ENCODE results near the gene RPAP3.
A peak's percentile ranks its signal among the peaks of the same experiment; 100 is the strongest.
"Not testable (repeated sequence)": the region's sequence is repeated elsewhere in the genome, so short reads cannot be mapped to it uniquely, and the experiment has no call there.

The RPAP3 gene

GRCh38 chr12:47636908-47637780 is 68.7 kb downstream of the RPAP3 start:
- Histone ChIP-seq H4K20me1 (ENCODE audit: insufficient read depth) (no peaks in the 10 kb centered on the region), H3K4me1 (ENCODE audit: low read depth, poor library complexity, severe bottlenecking) (peaks cover 18% of the 10 kb centered on the region), H3K9ac (no peak overlapping the region), H3K4me3 (IDR thresholded peaks at IDR 0.05; ENCODE audit: insufficient read depth, low read depth, low read length) (no peak overlapping the region), H3K79me2 (ENCODE audit: insufficient read depth, low read depth) (no peaks in the 10 kb centered on the region), H3K36me3 (ENCODE audit: insufficient read depth) (no peaks in the 10 kb centered on the region), H3K27ac (no peak overlapping the region), H3K27me3 (ENCODE audit: insufficient read depth, low read depth) (no peaks in the 10 kb centered on the region), H2AFZ (ENCODE audit: low read depth) (no peak overlapping the region), H3K4me2 (no peak overlapping the region)
- TF ChIP-seq CTCF (conservative IDR thresholded peaks at IDR 0.05; ENCODE audit: low read depth, low read length): peak; percentile 89

- not testable (repeated sequence) for H3K79me2 ChIP-seq (ENCODE audit: insufficient read depth, low read depth); H4K20me1 ChIP-seq (ENCODE audit: insufficient read depth); H3K4me3 ChIP-seq (IDR thresholded peaks at IDR 0.05; ENCODE audit: insufficient read depth, low read depth, low read length); H3K4me2 ChIP-seq; H3K4me1 ChIP-seq (ENCODE audit: low read depth, poor library complexity, severe bottlenecking); H3K27me3 ChIP-seq (ENCODE audit: insufficient read depth, low read depth); H2AFZ ChIP-seq (ENCODE audit: low read depth); H3K27ac ChIP-seq; H3K9ac ChIP-seq; H3K36me3 ChIP-seq (ENCODE audit: insufficient read depth)
Observed at GRCh38 chr12:47635770-47636169, 70.1 kb downstream of the RPAP3 start.

- H3K36me3 ChIP-seq (ENCODE audit: insufficient read depth): no peaks in the 10 kb centered on the region
- H3K27ac ChIP-seq: no peak overlapping the region
- H3K27me3 ChIP-seq (ENCODE audit: insufficient read depth, low read depth): no peaks in the 10 kb centered on the region
- H3K9ac ChIP-seq: no peak overlapping the region
- no peak overlapping the region for H3K4me2 ChIP-seq
- H2AFZ ChIP-seq (ENCODE audit: low read depth): no peak overlapping the region
- no peaks in the 10 kb centered on the region for H3K79me2 ChIP-seq (ENCODE audit: insufficient read depth, low read depth)
- peaks cover 5% of the 10 kb centered on the region for H3K4me1 ChIP-seq (ENCODE audit: low read depth, poor library complexity, severe bottlenecking)
- H4K20me1 ChIP-seq (ENCODE audit: insufficient read depth): no peaks in the 10 kb centered on the region
- no peak for TF ChIP-seq CTCF (conservative IDR thresholded peaks at IDR 0.05; ENCODE audit: low read depth, low read length)
- H3K4me3 ChIP-seq (IDR thresholded peaks at IDR 0.05; ENCODE audit: insufficient read depth, low read depth, low read length): no peak overlapping the region
Observed at GRCh38 chr12:47634127-47634526, 71.7 kb downstream of the RPAP3 start.

- Histone ChIP-seq H3K27ac (no peak overlapping the region), H3K27me3 (ENCODE audit: insufficient read depth, low read depth) (no peaks in the 10 kb centered on the region), H4K20me1 (ENCODE audit: insufficient read depth) (no peaks in the 10 kb centered on the region), H3K4me2 (no peak overlapping the region), H3K9ac (no peak overlapping the region), H3K4me3 (IDR thresholded peaks at IDR 0.05; ENCODE audit: insufficient read depth, low read depth, low read length) (no peak overlapping the region), H3K4me1 (ENCODE audit: low read depth, poor library complexity, severe bottlenecking) (peaks cover 16% of the 10 kb centered on the region), H3K36me3 (ENCODE audit: insufficient read depth) (no peaks in the 10 kb centered on the region), H3K79me2 (ENCODE audit: insufficient read depth, low read depth) (no peaks in the 10 kb centered on the region), H2AFZ (ENCODE audit: low read depth) (no peak overlapping the region)
- no peak for TF ChIP-seq CTCF (conservative IDR thresholded peaks at IDR 0.05; ENCODE audit: low read depth, low read length)
Observed at GRCh38 chr12:47621960-47622359, 83.9 kb downstream of the RPAP3 start.

- Histone ChIP-seq H3K4me1 (ENCODE audit: low read depth, poor library complexity, severe bottlenecking) (peaks cover 16% of the 10 kb centered on the region), H3K9ac (no peak overlapping the region)
- no peak for TF ChIP-seq CTCF (conservative IDR thresholded peaks at IDR 0.05; ENCODE audit: low read depth, low read length)
Observed at GRCh38 chr12:47617476-47617875, 88.4 kb downstream of the RPAP3 start.

More at GRCh38 chr12:47617476-47617875, 88.4 kb downstream of the RPAP3 start:
- no peaks in the 10 kb centered on the region for H4K20me1 ChIP-seq (ENCODE audit: insufficient read depth)
- H3K27me3 ChIP-seq (ENCODE audit: insufficient read depth, low read depth): no peaks in the 10 kb centered on the region
- no peaks in the 10 kb centered on the region for H3K36me3 ChIP-seq (ENCODE audit: insufficient read depth)
- H3K27ac ChIP-seq: no peak overlapping the region
- H3K4me3 ChIP-seq (IDR thresholded peaks at IDR 0.05; ENCODE audit: insufficient read depth, low read depth, low read length): no peak overlapping the region
- H3K79me2 ChIP-seq (ENCODE audit: insufficient read depth, low read depth): no peaks in the 10 kb centered on the region
- no peak overlapping the region for H3K4me2 ChIP-seq
- H2AFZ ChIP-seq (ENCODE audit: low read depth): no peak overlapping the region
